A549 (cell line): ENCODE data around the gene ZNF302. TPM values are rescaled to one million over a fixed set of nuclear protein-coding genes. Genes with fewer than 3 reads are reported as not detected.
A peak's percentile ranks its signal among the peaks of the same experiment; 100 is the strongest.

ENCODE experiments used
- ATAC-seq, 2 experiments: fragments of 200-7000 bp in 1 of 2; fragments of >200 bp in 1 of 2; cut with Nextera tagmentation in 1 of 2; cut with Tn5 transposase in 1 of 2; 3 replicates each; pipeline versions ENCODE4 v1.8.0 to v1.9.1; 2018 to 2020; ENCODE audit warnings: mild to moderate bottlenecking in 1 of 2, moderate library complexity in 1 of 2
- CTCF ChIA-PET: fragments of 300-600 bp; sonication (Branson Sonifier 250); formaldehyde crosslinking; extraction: SDS; loops from one replicate; lab custom pipeline; 2021; ENCODE audit warnings: antibody characterized with exemption, inconsistent platforms; lab: Yijun Ruan, JAX
- POLR2A ChIA-PET: fragments of 350-600 bp; formaldehyde crosslinking; extraction: SDS; loops from one replicate; lab custom pipeline; 2021; ENCODE audit warnings: antibody characterized with exemption, inconsistent platforms; lab: Yijun Ruan, JAX
- DNase-seq, 2 experiments: peaks; one replicate each; pipeline versions ENCODE4 v3.0.0 to v3.0.0-alpha.2; 2011 to 2016; ENCODE audit warnings: low read depth in 1 of 2, low spot score in 1 of 2
- FAIRE-seq: peaks from 2 replicates; lab custom pipeline; 2011; peaks lifted over from hg19 to GRCh38; lab: Jason Lieb, UNC
- H3K27ac ChIP-seq, 2 experiments: fragments of >200 bp; sonication (Bioruptor Twin); formaldehyde crosslinking; 3 replicates each; pipeline ENCODE4 v1.5.1; 2016 to 2017
- H3K4me1 ChIP-seq: fragments of >200 bp; sonication (Bioruptor Twin); formaldehyde crosslinking; 3 replicates; pipeline ENCODE4 v1.6.1; 2016
- H3K4me2 ChIP-seq: fragments of >200 bp; sonication (Bioruptor Twin); formaldehyde crosslinking; 3 replicates; pipeline ENCODE4 v1.6.1; 2016
- H3K4me3 ChIP-seq: fragments of >200 bp; sonication (Bioruptor Twin); formaldehyde crosslinking; 3 replicates; pipeline ENCODE4 v1.5.1; 2016
- H3K9me3 ChIP-seq: fragments of >200 bp; sonication (Bioruptor Twin); formaldehyde crosslinking; 3 replicates; pipeline ENCODE4 v1.6.1; 2016
- BCL3 ChIP-seq: fragments of >200 bp; sonication (Bioruptor Twin); formaldehyde crosslinking; IDR thresholded peaks from 3 replicates; pipeline ENCODE4 v1.6.1; 2016
- CBX2 ChIP-seq: fragments of 200-600 bp; sonication (generic); IDR thresholded peaks from 2 replicates; pipeline ENCODE4 v1.6.1; 2016; ENCODE audit warnings: low read depth, mild to moderate bottlenecking, borderline replicate concordance
- CBX8 ChIP-seq: fragments of 200-600 bp; sonication (generic); IDR thresholded peaks from 2 replicates; pipeline ENCODE4 v1.6.1; 2016
- CEBPB ChIP-seq, 2 experiments: fragments of >200 bp in 1 of 2; sonication (Bioruptor Twin) in 1 of 2; formaldehyde crosslinking in 1 of 2; IDR thresholded peaks; 2 replicates each; pipeline ENCODE4 v1.6.1; 2012 to 2016
- CHD2 ChIP-seq: fragments of 150-350 bp; IDR thresholded peaks from 2 replicates; pipeline ENCODE4 v1.6.1; 2014; ENCODE audit warnings: low read length; ENCODE audit not compliant: partially characterized antibody
- CHD4 ChIP-seq: fragments of 200-600 bp; sonication (generic); IDR thresholded peaks from 2 replicates; pipeline ENCODE4 v1.6.1; 2016; ENCODE audit warnings: antibody characterized with exemption, mild to moderate bottlenecking, borderline replicate concordance
- CTCF ChIP-seq: fragments of >200 bp; sonication (Bioruptor Twin); formaldehyde crosslinking; IDR thresholded peaks from 3 replicates; pipeline ENCODE4 v1.5.1; 2016
- E2F6 ChIP-seq: IDR thresholded peaks from 2 replicates; pipeline ENCODE4 v1.6.1; 2012; ENCODE audit warnings: low read depth, borderline replicate concordance
- EHF ChIP-seq: fragments of 250-450 bp; sonication (Bioruptor Pico); IDR thresholded peaks from 2 replicates; pipeline ENCODE4 v1.5.0; 2020; ENCODE audit warnings: mild to moderate bottlenecking
- ELK1 ChIP-seq: fragments of 150-350 bp; IDR thresholded peaks from 2 replicates; pipeline ENCODE4 v1.6.1; 2014; ENCODE audit warnings: low read depth, mild to moderate bottlenecking, low read length
- EP300 ChIP-seq, 2 experiments: fragments of >200 bp; sonication (Bioruptor Twin); formaldehyde crosslinking; IDR thresholded peaks; 2 replicates in 1 of 2; 3 replicates in 1 of 2; pipeline ENCODE4 v1.6.1; 2016 to 2017
- FOSB ChIP-seq: fragments of 250-450 bp; sonication (Bioruptor Pico); IDR thresholded peaks from 2 replicates; pipeline ENCODE4 v1.5.0; 2020; ENCODE audit warnings: mild to moderate bottlenecking, moderate library complexity
- HES2 ChIP-seq: fragments of >200 bp; sonication (Bioruptor Twin); formaldehyde crosslinking; IDR thresholded peaks from 2 replicates; pipeline ENCODE4 v1.6.1; 2016
- HMGXB4 ChIP-seq: fragments of 250-450 bp; sonication (Bioruptor Pico); IDR thresholded peaks from 2 replicates; pipeline ENCODE4 v1.5.0; 2021; ENCODE audit warnings: mild to moderate bottlenecking, moderate library complexity, borderline replicate concordance
- HOXA7 ChIP-seq: fragments of 250-450 bp; sonication (Bioruptor Pico); IDR thresholded peaks from 2 replicates; pipeline ENCODE4 v1.5.0; 2020; ENCODE audit warnings: mild to moderate bottlenecking, moderate library complexity
- HOXB13 ChIP-seq: fragments of 250-450 bp; sonication (Bioruptor Pico); IDR thresholded peaks from 2 replicates; pipeline ENCODE4 v1.5.0; 2020; ENCODE audit warnings: low read depth, mild to moderate bottlenecking, moderate library complexity
- HOXB5 ChIP-seq: fragments of 250-450 bp; sonication (Bioruptor Pico); IDR thresholded peaks from 2 replicates; pipeline ENCODE4 v1.5.0; 2020; ENCODE audit warnings: mild to moderate bottlenecking, moderate library complexity
- JUN ChIP-seq, 2 experiments: fragments of >200 bp; sonication (Bioruptor Twin); formaldehyde crosslinking; IDR thresholded peaks; 2 replicates in 1 of 2; 3 replicates in 1 of 2; pipeline ENCODE4 v1.6.1; 2016 to 2017
- JUNB ChIP-seq: fragments of >200 bp; sonication (Bioruptor Twin); formaldehyde crosslinking; IDR thresholded peaks from 2 replicates; pipeline ENCODE4 v1.6.1; 2016
- MAFK ChIP-seq: fragments of 450-650 bp; IDR thresholded peaks from 2 replicates; pipeline ENCODE4 v1.6.1; 2014; ENCODE audit not compliant: partially characterized antibody
- NFE2L2 ChIP-seq: fragments of 150-350 bp; conservative IDR thresholded peaks from 2 replicates; pipeline ENCODE4 v1.6.1; 2014; ENCODE audit warnings: low read length
- NPAS2 ChIP-seq: fragments of 250-450 bp; sonication (Bioruptor Pico); IDR thresholded peaks from 2 replicates; pipeline ENCODE4 v1.8.0; 2022; ENCODE audit warnings: mild to moderate bottlenecking, moderate library complexity, borderline replicate concordance
- PHF8 ChIP-seq: fragments of 200-600 bp; sonication (generic); IDR thresholded peaks from 2 replicates; pipeline ENCODE4 v1.6.1; 2016; ENCODE audit warnings: low read depth, mild to moderate bottlenecking, antibody characterized with exemption, moderate library complexity, borderline replicate concordance
- POLR2AphosphoS2 ChIP-seq: conservative IDR thresholded peaks from 2 replicates; pipeline ENCODE4 v1.6.1; 2012; ENCODE audit warnings: low read length, improper control_type of control experiment, inconsistent platforms
- RCOR1 ChIP-seq: fragments of 150-350 bp; IDR thresholded peaks from 2 replicates; pipeline ENCODE4 v1.6.1; 2014; ENCODE audit warnings: antibody characterized with exemption, low read length, low read depth
- RFX5 ChIP-seq: fragments of 450-650 bp; IDR thresholded peaks from 2 replicates; pipeline ENCODE4 v1.7.1; 2014; ENCODE audit warnings: antibody characterized with exemption, mild to moderate bottlenecking, moderate library complexity
- RNF2 ChIP-seq: fragments of 200-600 bp; sonication (generic); IDR thresholded peaks from 2 replicates; pipeline ENCODE4 v1.6.1; 2016; ENCODE audit warnings: low read depth, mild to moderate bottlenecking, antibody characterized with exemption, moderate library complexity, borderline replicate concordance
- SREBF2 ChIP-seq: fragments of 450-650 bp; IDR thresholded peaks from 2 replicates; pipeline ENCODE4 v1.6.1; 2014; ENCODE audit warnings: mild to moderate bottlenecking, moderate library complexity
- USF2 ChIP-seq: fragments of 450-650 bp; IDR thresholded peaks from 2 replicates; pipeline ENCODE4 v1.6.1; 2014; ENCODE audit warnings: antibody characterized with exemption
- ZC3H11A ChIP-seq: fragments of 450-650 bp; IDR thresholded peaks from 2 replicates; pipeline ENCODE4 v1.6.1; 2014; ENCODE audit warnings: antibody characterized with exemption, mild to moderate bottlenecking
- WGBS: methylation state at CpG from one replicate; pipeline ENCODE4 v1.1.6; 2017; ENCODE audit errors: missing lambda C conversion rate; 5-methylcytosine and 5-hydroxymethylcytosine counted together
- polyA minus RNA-seq: library from RNA; depleted of rRNA, polyadenylated mRNA; stranded (reverse); fragments of >200 nt; gene quantifications from 2 replicates; pipeline ENCODE4 v1.2.3, GENCODE V29; 2011; rRNA and poly(A)+ RNA removed
- polyA plus RNA-seq, 4 experiments: library from polyadenylated mRNA; depleted of rRNA in 3 of 4; stranded (reverse); fragments of >200 nt; fragmentation: RNase III in 1 of 4; extraction: RNeasy Plus Mini Kit Qiagen cat#74134 plus additional on column Dnase treatment in 1 of 4; gene quantifications; 2 replicates in 3 of 4; 3 replicates in 1 of 4; pipeline ENCODE4 v1.2.3, GENCODE V29; 2011 to 2017

The ZNF302 gene
- polyA plus RNA-seq (2011; rRNA removed) (54.6 and 56.3 TPM in 2 replicates), polyA plus RNA-seq (2017; fragmentation: RNase III; extraction: RNeasy Plus Mini Kit Qiagen cat#74134 plus additional on column Dnase treatment) (24.2 to 27.1 TPM (median 26.2 TPM) in 3 replicates), polyA minus RNA-seq (19.5 and 20.6 TPM in 2 replicates)
- polyA plus RNA-seq (2012; cell fraction: cytosol; rRNA removed): 11.1 and 11.7 TPM in 2 replicates
- polyA plus RNA-seq (2012; cell fraction: nucleus; rRNA removed): 22.3 and 22.4 TPM in 2 replicates

GRCh38 chr19:34677386-34678084 lies at the start of gene ZNF302:
TSS of gene ZNF302 (plus strand) at chr19:34677678. CDS start at chr19:34678805, 1,127 bp downstream.
- Histone ChIP-seq H3K9me3 (peaks cover 90% of the 10 kb centered on the region), H3K4me1 (no peaks in the 10 kb centered on the region), H3K4me2 (peak within 1 kb of the TSS; percentile 60), H3K4me3 (peak within 1 kb of the TSS; percentile 67), H3K27ac (peak within 1 kb of the TSS; percentile 82 to 90)
- FAIRE-seq (peak; percentile 99), ATAC-seq (peak; percentile 97 to 98), DNase-seq (peak; percentile 99 to 100)
- 2% methylated on average over 54 of the region's 74 CpGs for WGBS
- ChIA-PET CTCF (interaction anchor here (0.7 to 1.4 kb wide), 6 partner anchors 38 to 171 kb away, joined by 3 read pairs; no protein-coding TSS in a partner anchor), POLR2A (interaction anchor here (0.6 to 1.6 kb wide), 14 partner anchors 9 to 1376 kb away, joined by 3 to 20 read pairs (median 5); partner anchors contain the start of genes GRAMD1A, WTIP, ZNF181 and ZNF30)
- TF ChIP-seq NFE2L2 (no peak), ELK1 (no peak), MAFK (no peak), ZC3H11A (no peak), POLR2AphosphoS2 (no peak), HMGXB4 (CRISPR knock-in tag) (peak; percentile 94), SREBF2 (no peak), EP300 (IDR thresholded peaks at IDR 0.05) (no peak), CHD4 (no peak), HOXB13 (CRISPR knock-in tag) (no peak), HOXA7 (CRISPR knock-in tag) (no peak), CEBPB (IDR thresholded peaks at IDR 0.05) (peak; percentile 1 to 76), CBX8 (no peak), FOSB (no peak), USF2 (peak; percentile 51), EHF (CRISPR knock-in tag) (peak; percentile 3; the same call in 1 of the 2 replicates), HOXB5 (CRISPR knock-in tag) (peak; percentile 63), RCOR1 (no peak), JUNB (no peak), E2F6 (peak; percentile 93), BCL3 (peak; percentile 37; the same call in 1 of the 3 replicates), RFX5 (peak; percentile 70; the same call in 1 of the 2 replicates), NPAS2 (no peak), CHD2 (peak; percentile 87), JUN (IDR thresholded peaks at IDR 0.05) (peak; percentile 68 to 87), HES2 (0 out of 2 replicates have a peak, but pooled peaks have one; percentile 17), RNF2 (peak; percentile 90), PHF8 (peak; percentile 99), CBX2 (no peak), CTCF (no peak)
